Activated T-cell treated with anti-CD3 and anti-CD28 coated beads for 48 hours (primary cell): ENCODE results near the gene ART3.
A peak's percentile ranks its signal among the peaks of the same experiment; 100 is the strongest.
"Not testable (repeated sequence)": the region's sequence is repeated elsewhere in the genome, so short reads cannot be mapped to it uniquely, and the experiment has no call there.

Experiments
- DNase-seq: peaks from one replicate; pipeline ENCODE4 v3.0.0-alpha.2; 2020; ENCODE audit warnings: low read depth

ART3 gene

GRCh38 chr4:76074468-76074867 is at the start of gene ART3:
Gene ART3 (plus strand): TSS chr4:76074709. CDS start chr4:76075890, 1,181 bp downstream.
- DNase-seq: no peak

- DNase-seq: no peak
These were observed 46.2 kb upstream of the ART3 start for GRCh38 chr4:76028350-76028765.

- no peak for DNase-seq
These were observed 45.2 kb upstream of the ART3 start for GRCh38 chr4:76029300-76029699.

DNA sequence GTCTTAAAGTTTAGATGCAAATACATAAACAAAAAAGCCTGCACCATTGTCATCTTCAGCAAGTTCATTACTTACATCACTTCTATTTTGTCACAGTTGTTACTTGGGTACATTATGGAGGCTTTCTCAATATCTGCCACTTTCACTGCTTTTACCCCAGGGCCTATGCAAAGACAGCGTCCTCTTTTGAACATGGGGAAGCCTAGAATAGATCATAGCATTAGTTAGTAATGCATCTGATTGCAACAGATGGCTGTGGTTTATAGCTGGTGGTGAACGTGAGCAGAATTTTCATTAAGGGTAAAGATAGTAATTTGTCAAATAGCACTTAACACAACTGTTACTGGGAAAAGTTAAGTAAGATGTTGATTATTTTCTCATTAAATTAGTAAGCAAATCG is 39.4 kb upstream of the ART3 start:
- no peak for DNase-seq

GRCh38 chr4:76035799-76036380 is 38.6 kb upstream of the ART3 start, which contains the start of gene CXCL11:
Gene CXCL11 (minus strand): TSS chr4:76036070. CDS start chr4:76035987, 83 bp downstream.
- DNase-seq: no peak

- no peak for DNase-seq
These were observed 37.7 kb upstream of the ART3 start for GRCh38 chr4:76036855-76037254.

DNA sequence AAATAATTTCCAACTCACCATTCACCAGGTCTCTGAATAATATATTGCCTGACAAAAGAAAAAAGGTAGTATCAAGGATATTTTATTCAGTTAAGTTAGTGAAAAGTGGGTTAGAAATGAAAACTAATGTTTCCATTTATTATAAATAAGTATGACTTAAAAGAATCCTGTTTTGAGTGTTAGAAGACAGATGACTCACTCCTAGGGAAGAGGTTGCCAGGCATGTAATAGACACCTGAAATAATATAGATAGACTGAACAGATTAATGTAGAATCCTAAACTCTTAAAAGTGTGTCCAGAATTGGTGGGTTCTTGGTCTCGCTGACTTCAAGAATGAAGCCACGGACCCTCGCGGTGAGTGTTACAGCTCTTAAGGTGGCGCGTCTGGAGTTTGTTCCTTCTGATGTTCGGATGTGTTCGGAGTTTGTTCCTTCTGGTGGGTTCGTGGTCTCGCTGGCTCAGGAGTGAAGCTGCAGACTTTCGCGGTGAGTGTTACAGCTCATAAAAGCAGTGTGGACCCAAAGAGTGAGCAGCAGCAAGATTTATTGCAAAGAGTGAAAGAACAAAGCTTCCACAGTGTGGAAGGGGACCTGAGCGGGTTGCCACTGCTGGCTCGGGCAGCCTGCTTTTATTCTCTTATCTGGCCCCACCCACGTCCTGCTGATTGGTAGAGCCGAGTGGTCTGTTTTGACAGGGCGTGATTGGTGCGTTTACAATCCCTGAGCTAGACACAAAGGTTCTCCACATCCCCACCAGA is 32.1 kb upstream of the ART3 start:
- DNase-seq: not testable (repeated sequence)

- DNase-seq: not testable (repeated sequence)
These were observed 31.2 kb upstream of the ART3 start for GRCh38 chr4:76043306-76043705.

GRCh38 chr4:76044686-76045085 is 29.8 kb upstream of the ART3 start:
- not testable (repeated sequence) for DNase-seq

- DNase-seq: not testable (repeated sequence)
These were observed 24.6 kb upstream of the ART3 start for GRCh38 chr4:76049860-76050416.

DNA sequence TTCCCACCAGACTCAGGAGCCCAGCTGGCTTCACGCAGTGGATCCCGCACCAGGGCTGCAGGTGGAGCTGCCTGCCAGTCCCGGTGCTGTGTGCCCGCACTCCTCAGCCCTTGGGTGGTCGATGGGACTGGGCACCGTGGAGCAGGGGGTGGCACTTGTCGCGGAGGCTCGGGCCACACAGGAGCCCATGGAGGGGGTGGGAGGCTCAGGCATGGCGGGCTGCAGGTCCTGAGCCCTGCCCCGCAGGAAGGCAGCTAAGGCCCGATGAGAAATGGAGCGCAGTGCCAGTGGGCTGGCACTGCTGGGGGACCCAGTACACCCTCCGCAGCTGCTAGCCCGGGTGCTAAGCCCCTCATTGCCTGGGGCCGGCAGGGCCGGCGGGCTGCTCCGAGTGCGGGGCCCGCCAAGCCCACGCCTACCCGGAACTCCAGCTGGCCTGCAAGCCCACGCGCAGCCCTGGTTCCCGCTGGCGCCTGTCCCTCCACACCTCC is 23.9 kb upstream of the ART3 start:
- DNase-seq: not testable (repeated sequence)

DNA sequence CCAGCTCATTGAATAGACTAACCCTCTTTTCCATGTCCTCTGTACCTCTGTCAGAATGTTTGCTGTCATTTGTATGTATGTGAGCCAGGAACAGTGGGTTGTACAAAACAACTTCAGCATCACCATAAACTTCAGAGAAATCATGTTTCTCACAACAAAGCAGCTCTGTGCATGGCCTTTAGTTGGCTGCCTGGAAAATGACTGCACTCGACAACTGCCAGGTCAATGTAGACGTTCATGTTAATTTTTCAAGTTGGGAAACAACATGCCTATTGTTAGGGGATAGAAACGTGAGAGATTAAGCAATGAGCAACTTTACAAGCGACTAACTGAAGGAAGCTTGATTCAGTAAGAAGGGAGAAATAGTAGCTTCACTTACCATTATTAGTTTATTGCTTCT is 20.8 kb upstream of the ART3 start:
- DNase-seq: no peak

- DNase-seq: no peak
These were observed 19.5 kb upstream of the ART3 start for GRCh38 chr4:76055016-76055415.

- DNase-seq: no peak
These were observed 19.1 kb upstream of the ART3 start for GRCh38 chr4:76055421-76055820.

DNA sequence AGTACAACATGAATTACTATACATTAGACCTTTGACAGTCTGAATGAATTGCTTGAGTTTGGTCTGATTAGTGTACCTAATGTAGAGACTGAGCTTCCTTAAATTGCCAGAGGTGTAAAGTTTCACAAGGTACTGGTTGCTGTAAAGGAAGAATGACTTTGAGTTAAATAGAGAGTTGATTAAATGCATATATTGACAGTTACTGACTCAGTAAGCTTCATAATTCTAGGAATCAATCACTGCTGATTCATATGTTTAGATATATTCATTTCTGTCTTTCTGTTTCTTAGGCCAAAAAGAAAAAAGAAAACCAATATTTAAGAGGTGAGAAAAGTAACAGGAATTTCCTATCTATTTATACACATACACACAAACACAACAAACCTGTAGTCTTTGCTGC is 16.2 kb upstream of the ART3 start:
- no peak for DNase-seq

GRCh38 chr4:76058888-76059426 is 15.6 kb upstream of the ART3 start:
- DNase-seq: no peak

DNA sequence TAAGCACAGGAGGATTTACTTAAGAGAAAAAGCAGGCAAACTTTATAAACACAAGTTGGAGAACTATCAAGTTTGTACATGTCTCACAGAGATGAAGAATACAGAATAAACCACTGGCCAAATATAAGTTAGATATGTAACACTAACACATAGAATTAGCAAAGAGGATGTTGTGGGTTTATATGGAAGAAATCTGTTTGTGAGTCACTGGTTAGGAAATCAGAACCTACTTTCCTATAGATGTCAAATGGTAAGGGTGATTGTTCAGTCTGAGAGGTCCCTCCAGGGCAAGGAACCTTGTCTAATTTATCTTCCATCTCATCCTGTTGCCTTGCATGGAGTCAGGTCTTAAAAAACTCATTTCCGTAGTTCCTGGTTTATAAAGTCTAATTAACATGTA is 14.8 kb upstream of the ART3 start:
- no peak for DNase-seq

- no peak for DNase-seq
These were observed 14.0 kb upstream of the ART3 start for GRCh38 chr4:76060506-76060905.

DNA sequence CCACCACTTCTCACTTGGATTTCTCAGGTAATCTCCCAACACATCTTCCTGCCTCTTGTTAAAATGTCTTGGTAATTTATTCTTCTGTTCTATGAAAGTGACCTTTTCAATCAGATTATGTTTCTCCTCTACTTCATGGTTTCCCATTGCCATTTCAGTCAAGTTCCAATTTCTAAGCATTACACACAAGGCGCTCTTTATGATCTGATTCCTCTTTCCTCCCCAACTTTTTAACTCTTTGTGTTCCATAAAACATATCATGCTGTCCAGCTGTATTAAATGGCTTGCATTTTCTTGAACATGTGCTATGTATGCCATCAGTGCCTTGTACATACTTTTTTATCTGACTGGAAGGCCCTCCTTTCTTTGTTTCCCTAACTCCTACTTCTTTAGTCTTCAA is 13.1 kb upstream of the ART3 start:
- no peak for DNase-seq

DNA sequence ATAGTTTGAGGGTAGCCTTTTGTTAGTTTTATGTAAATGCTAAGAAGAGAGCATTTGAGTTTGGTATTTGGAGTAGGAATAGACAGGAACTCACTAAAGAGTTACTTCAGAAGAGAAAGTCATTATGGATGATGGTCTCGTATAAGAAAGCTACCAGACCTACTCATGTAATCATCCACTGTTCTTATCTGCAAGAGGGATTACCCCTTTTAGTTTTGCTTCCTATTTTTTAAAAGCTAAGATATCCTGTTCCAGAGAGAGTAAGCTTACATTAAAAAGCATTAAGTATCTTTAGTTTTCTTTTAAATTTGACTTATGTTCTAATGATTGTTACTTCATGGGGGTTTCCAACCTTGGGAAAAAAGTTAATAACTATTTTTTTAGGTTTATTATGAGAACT is 12.5 kb upstream of the ART3 start:
- DNase-seq: no peak

DNA sequence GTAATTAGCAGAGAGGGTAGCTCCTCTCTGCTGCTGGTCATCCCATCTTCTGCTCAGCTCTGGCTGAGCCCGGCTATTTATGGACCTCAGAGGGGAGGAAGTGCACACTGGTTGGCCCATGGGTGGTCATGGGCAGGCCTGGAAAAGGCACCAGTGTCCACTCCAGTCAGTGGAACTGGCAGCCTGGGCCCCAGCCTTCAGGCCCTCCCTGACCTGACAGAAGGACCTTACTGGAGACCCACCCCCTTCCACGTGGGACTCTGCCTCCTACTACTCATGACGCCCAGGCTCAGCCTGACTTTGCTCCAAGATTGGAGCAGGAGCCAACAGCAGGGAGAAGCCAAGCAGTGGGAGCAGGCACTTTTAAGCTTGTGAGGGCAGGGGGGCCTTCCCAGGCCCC is 8.0 kb upstream of the ART3 start:
- DNase-seq: no peak

GRCh38 chr4:76067652-76068286 is 6.7 kb upstream of the ART3 start:
- DNase-seq: peak; percentile 52
